GM18519 (cell line): Measurements from ENCODE around the gene PADI3.

Source experiments
- ATAC-seq: cut with Tn5 transposase; IDR thresholded peaks from one replicate; pipeline ENCODE4 v1.9.1; 2021; ENCODE audit warnings: mild to moderate bottlenecking, moderate library complexity; ENCODE audit not compliant: unreplicated experiment, low FRiP score

Gene PADI3

GRCh38 chr1:17248781-17249180 lies at the start of gene PADI3:
PADI3 (plus strand) TSS chr1:17249098; CDS start chr1:17249138, 40 bp downstream.
- ATAC-seq, result no peak

- no peak for ATAC-seq
These were observed 49.4 kb upstream of the PADI3 start for GRCh38 chr1:17199267-17200044.

- ATAC-seq, result no peak
These were observed 48.7 kb upstream of the PADI3 start for GRCh38 chr1:17200246-17200645.

- ATAC-seq, result no peak
These were observed 48.1 kb upstream of the PADI3 start for GRCh38 chr1:17200756-17201155.

- ATAC-seq, result no peak
These were observed 47.5 kb upstream of the PADI3 start for GRCh38 chr1:17201201-17202021.

- no peak for ATAC-seq
These were observed 44.1 kb upstream of the PADI3 start, which contains the start of gene PADI1 for GRCh38 chr1:17204546-17205440. PADI1 (plus strand) TSS chr1:17205128; CDS start chr1:17205218, 90 bp downstream.

GRCh38 chr1:17205652-17206051 lies 43.2 kb upstream of the PADI3 start:
- no peak for ATAC-seq

GRCh38 chr1:17206196-17206595 lies 42.7 kb upstream of the PADI3 start:
- ATAC-seq, result no peak

GRCh38 chr1:17207046-17207445 lies 41.9 kb upstream of the PADI3 start:
- ATAC-seq, result no peak

GRCh38 chr1:17207540-17207939 lies 41.4 kb upstream of the PADI3 start:
- ATAC-seq, result no peak

GRCh38 chr1:17207966-17208418 lies 40.9 kb upstream of the PADI3 start:
- ATAC-seq, result no peak

GRCh38 chr1:17208546-17208945 lies 40.4 kb upstream of the PADI3 start:
- no peak for ATAC-seq

- no peak for ATAC-seq
These were observed 39.5 kb upstream of the PADI3 start for GRCh38 chr1:17209430-17209829.

GRCh38 chr1:17210176-17210575 lies 38.7 kb upstream of the PADI3 start:
- ATAC-seq, result no peak

GRCh38 chr1:17211377-17211776 lies 37.5 kb upstream of the PADI3 start:
- ATAC-seq, result no peak

- no peak for ATAC-seq
These were observed 36.9 kb upstream of the PADI3 start for GRCh38 chr1:17212009-17212408.

GRCh38 chr1:17212487-17213121 lies 36.3 kb upstream of the PADI3 start:
- no peak for ATAC-seq

GRCh38 chr1:17213148-17213781 lies 35.6 kb upstream of the PADI3 start:
- no peak for ATAC-seq

- no peak for ATAC-seq
These were observed 35.1 kb upstream of the PADI3 start for GRCh38 chr1:17213782-17214148.
